ENCODE results near the gene MAML2. TPM values are rescaled to one million over a fixed set of nuclear protein-coding genes. Genes with fewer than 3 reads are reported as not detected.

Gene MAML2
- total and polyA plus RNA-seq, 8 donors, result 2.4 to 11.8 (median 4.1) TPM

- ATAC-seq (peak in 3 of 4 donors; percentile 38 to 39 (median 39)), FAIRE-seq (no peak), DNase-seq (no peak)
- 27 to 29% methylated on average over 7 of the region's 7 CpGs for WGBS, 2 donors
- Histone ChIP-seq H3K36me3 (no peaks in the 10 kb centered on the region), H3K27ac (peak overlapping the region in 2 of 4 donors; percentile 50 to 54), H3K4me3 (no peak overlapping the region), H3K4me1 (no peaks in the 10 kb centered on the region), H3K9me3 (no peaks in the 10 kb centered on the region), H3K27me3 (no peaks in the 10 kb centered on the region)
- TF ChIP-seq CTCF (IDR thresholded peaks at IDR 0.05), result no peak
- intact Hi-C loops (cut with DNase I), result no loop called here
Measured at GRCh38 chr11:96215110-96215782, 127.7 kb downstream of the MAML2 start.

GRCh38 chr11:96214777-96215109 is 128.3 kb downstream of the MAML2 start:
- intact Hi-C loops (cut with DNase I), result no loop called here
- Histone ChIP-seq H3K4me1 (no peaks in the 10 kb centered on the region), H3K36me3 (no peaks in the 10 kb centered on the region), H3K27ac (peak overlapping the region in 2 of 4 donors; percentile 50 to 54), H3K4me3 (no peak overlapping the region), H3K27me3 (no peaks in the 10 kb centered on the region), H3K9me3 (no peaks in the 10 kb centered on the region)
- peak in 1 of 4 donors; percentile 28 for ATAC-seq
- TF ChIP-seq CTCF (IDR thresholded peaks at IDR 0.05), result no peak
- WGBS, 2 donors, result 6 to 8% methylated on average over 1 of the region's 1 CpG
- no peak for DNase-seq
- FAIRE-seq, result no peak

- Histone ChIP-seq H3K27me3 (no peaks in the 10 kb centered on the region), H3K9me3 (no peaks in the 10 kb centered on the region), H3K4me1 (no peaks in the 10 kb centered on the region), H3K4me3 (no peak overlapping the region), H3K27ac (peak overlapping the region in 1 of 4 donors; percentile 28), H3K36me3 (no peaks in the 10 kb centered on the region)
- WGBS, 2 donors, result 33 to 49% methylated on average over 2 of the region's 2 CpGs
- intact Hi-C loops (cut with DNase I), result no loop called here
- ATAC-seq (no peak), DNase-seq (no peak), FAIRE-seq (no peak)
- no peak for TF ChIP-seq CTCF (IDR thresholded peaks at IDR 0.05)
Measured at GRCh38 chr11:96213500-96213899, 129.5 kb downstream of the MAML2 start.

- Histone ChIP-seq H3K27ac (no peak overlapping the region), H3K4me1 (peaks cover 0 to 5% (median 0%) of the 10 kb centered on the region in 3 donors)
Measured at GRCh38 chr11:96211436-96211835, 131.6 kb downstream of the MAML2 start.

More at GRCh38 chr11:96211436-96211835, 131.6 kb downstream of the MAML2 start:
- TF ChIP-seq CTCF (IDR thresholded peaks at IDR 0.05), result no peak
- no peak for ATAC-seq
- Histone ChIP-seq H3K36me3 (no peaks in the 10 kb centered on the region), H3K27me3 (no peaks in the 10 kb centered on the region), H3K4me3 (no peak overlapping the region), H3K9me3 (no peaks in the 10 kb centered on the region)
- DNase-seq, result no peak
- no peak for FAIRE-seq
- WGBS, 2 donors, result 55 to 75% methylated on average over 2 of the region's 2 CpGs
- intact Hi-C loops (cut with DNase I), result no loop called here

Data from pancreas (tissue), 10 donors.